ENCODE results near the gene AEN.

GRCh38 chr15:88651136-88651732 lies 30.1 kb downstream of the AEN start:
- TF ChIP-seq CTCF (IDR thresholded peaks at IDR 0.05), result no peak
- TF ChIP-seq POLR2A (IDR thresholded peaks at IDR 0.05), result no peak

All from lower leg skin (tissue), 3 donors.